Measurements from ENCODE around the gene SCG2.
A peak's percentile ranks its signal among the peaks of the same experiment; 100 is the strongest.

Gene SCG2

DNA sequence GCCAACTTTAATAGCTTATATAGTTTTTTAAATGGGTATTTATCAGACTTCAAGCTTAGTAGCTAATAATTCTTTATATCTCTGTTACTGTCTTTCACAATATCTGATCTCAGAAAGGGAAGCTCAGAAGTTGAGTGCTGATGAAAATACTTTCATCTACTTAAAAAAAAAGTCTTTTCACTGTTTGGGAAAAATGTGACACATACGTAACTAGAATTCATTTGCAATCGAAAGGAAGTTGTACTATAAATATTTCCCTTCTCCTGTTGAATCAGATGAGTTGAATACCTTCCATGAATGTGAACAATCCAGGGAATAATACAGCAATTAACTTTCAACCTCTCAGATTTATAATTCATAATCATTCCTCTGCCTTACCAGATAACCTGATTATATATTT lies 811 bp upstream of the SCG2 start:
- TF ChIP-seq, protein P1, sequence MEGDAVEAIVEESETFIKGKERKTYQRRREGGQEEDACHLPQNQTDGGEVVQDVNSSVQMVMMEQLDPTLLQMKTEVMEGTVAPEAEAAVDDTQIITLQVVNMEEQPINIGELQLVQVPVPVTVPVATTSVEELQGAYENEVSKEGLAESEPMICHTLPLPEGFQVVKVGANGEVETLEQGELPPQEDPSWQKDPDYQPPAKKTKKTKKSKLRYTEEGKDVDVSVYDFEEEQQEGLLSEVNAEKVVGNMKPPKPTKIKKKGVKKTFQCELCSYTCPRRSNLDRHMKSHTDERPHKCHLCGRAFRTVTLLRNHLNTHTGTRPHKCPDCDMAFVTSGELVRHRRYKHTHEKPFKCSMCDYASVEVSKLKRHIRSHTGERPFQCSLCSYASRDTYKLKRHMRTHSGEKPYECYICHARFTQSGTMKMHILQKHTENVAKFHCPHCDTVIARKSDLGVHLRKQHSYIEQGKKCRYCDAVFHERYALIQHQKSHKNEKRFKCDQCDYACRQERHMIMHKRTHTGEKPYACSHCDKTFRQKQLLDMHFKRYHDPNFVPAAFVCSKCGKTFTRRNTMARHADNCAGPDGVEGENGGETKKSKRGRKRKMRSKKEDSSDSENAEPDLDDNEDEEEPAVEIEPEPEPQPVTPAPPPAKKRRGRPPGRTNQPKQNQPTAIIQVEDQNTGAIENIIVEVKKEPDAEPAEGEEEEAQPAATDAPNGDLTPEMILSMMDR (IDR thresholded peaks at IDR 0.05; ENCODE audit: low read depth, low read length): no peak
- DNase-seq (ENCODE audit: low read depth in 2 of 2): peak in 1 of 2 donors; percentile 27
- H3K4me3 ChIP-seq (replicated peaks in 1 of 2; ENCODE audit: low read depth in 2 of 2, low read length in 2 of 2): no peak overlapping the region

DNA sequence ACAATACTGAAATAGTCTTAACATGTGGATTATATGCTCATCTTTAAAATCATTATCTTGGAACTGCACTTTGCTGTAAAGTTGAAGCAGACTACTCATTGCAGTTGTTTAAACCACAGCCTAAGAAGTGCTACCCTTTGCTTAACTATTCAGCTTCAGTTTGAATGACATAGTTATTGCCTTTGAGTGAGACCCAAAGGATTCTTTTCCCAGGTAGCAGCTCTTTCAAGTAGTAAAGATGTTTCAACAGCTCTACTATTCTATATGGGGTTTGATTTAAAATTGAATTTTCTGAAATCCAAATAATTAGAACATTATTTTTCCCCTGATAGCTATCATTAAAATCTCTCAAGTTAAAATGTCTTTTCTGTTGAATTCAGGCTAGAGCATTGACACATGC lies 1.1 kb downstream of the SCG2 start:
- TF ChIP-seq, protein P1 (IDR thresholded peaks at IDR 0.05; ENCODE audit: low read depth, low read length): no peak
- DNase-seq (ENCODE audit: low read depth in 2 of 2): no peak
- H3K4me3 ChIP-seq (replicated peaks in 1 of 2; ENCODE audit: low read depth in 2 of 2, low read length in 2 of 2): no peak overlapping the region

DNA sequence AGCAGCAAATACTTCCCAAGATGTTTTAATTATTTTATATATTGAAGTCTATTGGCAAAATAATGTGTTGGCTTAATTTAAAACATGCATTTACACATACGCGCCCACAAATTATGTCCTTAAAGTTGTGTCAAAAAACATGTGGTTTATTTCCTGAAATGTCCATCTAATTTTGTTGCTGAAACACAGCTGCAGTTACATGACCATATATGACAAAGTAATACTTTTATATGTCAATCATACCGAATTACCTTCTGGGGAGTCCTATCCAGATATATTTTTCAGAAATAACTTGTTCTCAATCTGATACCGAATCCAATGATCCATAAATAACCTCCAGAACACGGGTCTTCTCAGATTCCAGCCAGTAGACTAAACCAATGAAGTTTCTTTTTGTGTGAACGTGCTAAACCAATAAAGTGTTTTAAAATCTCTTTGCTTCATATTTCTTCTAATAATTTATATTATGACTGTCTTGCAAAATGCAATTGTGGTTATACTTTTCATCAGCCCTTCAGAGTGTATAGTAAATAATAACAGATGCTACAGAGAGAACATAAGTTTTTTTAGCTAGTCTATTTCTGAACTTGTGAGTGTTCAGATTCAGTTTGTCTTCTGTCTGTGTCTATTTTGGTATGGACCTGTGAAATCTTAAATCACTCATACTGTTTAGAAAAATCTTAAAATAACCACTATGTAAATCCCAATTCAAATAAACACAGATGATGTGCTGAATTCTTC lies 2.4 kb downstream of the SCG2 start:
- no peak overlapping the region for H3K4me3 ChIP-seq (replicated peaks in 1 of 2; ENCODE audit: low read depth in 2 of 2, low read length in 2 of 2)
- TF ChIP-seq, protein P1 (IDR thresholded peaks at IDR 0.05; ENCODE audit: low read depth, low read length): no peak

DNA sequence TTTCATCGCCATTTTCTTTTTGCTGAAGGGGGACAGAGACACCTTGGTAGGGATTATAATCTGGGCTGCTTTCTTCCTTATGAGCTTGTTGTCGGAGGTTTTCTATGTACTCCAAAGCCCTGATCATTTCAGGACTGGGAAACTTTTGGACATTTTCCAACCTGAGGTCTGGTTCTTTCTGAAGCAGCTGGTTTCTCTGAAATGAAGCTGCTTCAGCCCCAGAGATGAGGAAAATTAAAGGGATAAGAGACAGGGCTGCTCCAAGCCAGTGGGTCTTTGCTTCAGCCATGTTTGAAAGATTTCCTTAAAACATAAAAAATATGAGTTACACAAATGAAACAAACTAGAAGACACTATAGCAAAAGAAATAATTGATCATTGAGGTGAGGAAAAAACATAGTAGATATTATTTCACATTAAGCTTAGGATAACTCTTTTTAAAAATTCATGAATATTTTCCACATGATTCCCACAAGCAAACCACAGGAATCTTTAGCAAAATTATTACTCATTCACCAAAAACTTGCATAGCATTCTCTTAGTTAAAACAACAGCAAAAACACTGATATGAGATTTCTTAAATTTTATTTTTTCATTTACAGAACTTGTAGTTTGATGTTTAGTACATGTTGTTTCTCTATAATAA lies 3.0 kb downstream of the SCG2 start:
- no peak overlapping the region for H3K4me3 ChIP-seq (replicated peaks in 1 of 2; ENCODE audit: low read depth in 2 of 2, low read length in 2 of 2)
- TF ChIP-seq, protein P1 (IDR thresholded peaks at IDR 0.05; ENCODE audit: low read depth, low read length): no peak
- peak; percentile 88 for DNase-seq (ENCODE audit: low read depth in 2 of 2)

More for the DNA sequence above, 2.4 kb downstream of the SCG2 start:
- DNase-seq (ENCODE audit: low read depth in 2 of 2): peak in 1 of 2 donors; percentile 29

DNA sequence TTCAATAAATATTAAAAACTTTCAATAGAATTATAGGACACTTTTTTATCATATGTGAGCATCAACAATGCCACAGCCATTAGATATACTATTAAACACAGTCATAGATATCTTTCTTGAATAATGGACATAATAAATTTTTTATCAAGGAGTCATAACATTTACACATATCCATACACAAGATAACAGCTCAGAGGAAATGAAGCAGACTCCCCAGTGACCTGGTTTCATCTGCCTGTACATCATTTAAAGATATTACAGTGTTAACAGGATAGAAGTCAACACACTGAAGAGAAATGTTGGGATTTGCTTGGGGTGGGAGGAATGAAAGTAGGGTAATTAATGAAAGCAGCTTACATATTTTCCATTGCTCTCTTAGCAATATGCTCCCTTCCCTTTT lies 5.1 kb downstream of the SCG2 start:
- no peak overlapping the region for H3K4me3 ChIP-seq (replicated peaks in 1 of 2; ENCODE audit: low read depth in 2 of 2, low read length in 2 of 2)
- peak in 1 of 2 donors; percentile 51 for DNase-seq (ENCODE audit: low read depth in 2 of 2)
- TF ChIP-seq, protein P1 (IDR thresholded peaks at IDR 0.05; ENCODE audit: low read depth, low read length): no peak

DNA sequence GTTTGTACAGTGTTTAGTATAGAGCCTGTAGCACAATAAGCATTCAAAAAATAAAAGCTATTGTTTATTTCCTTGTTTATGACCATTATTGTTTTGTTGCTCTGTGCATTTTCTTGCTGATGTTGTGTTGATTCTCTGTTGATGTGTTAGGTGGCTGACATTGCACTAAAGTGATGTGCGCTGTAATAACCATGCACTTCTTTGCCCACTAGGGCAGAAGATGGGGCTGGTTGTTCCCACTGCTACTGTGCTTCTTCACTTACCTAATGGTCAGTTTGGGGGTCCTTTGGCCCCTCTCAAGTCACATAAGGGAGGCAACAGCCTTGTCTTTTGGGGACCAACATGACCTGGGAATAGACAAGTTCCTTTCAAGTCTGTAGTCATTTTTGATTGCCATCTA lies 6.0 kb downstream of the SCG2 start:
- no peak overlapping the region for H3K4me3 ChIP-seq (replicated peaks in 1 of 2; ENCODE audit: low read depth in 2 of 2, low read length in 2 of 2)
- DNase-seq (ENCODE audit: low read depth in 2 of 2): no peak
- TF ChIP-seq, protein P1 (IDR thresholded peaks at IDR 0.05; ENCODE audit: low read depth, low read length): no peak
